ENCODE data around the gene DKK1. TPM values are rescaled to one million over a fixed set of nuclear protein-coding genes. Genes with fewer than 3 reads are reported as not detected.

The DKK1 gene
- total RNA-seq, 1 donor from 2014 or later, result not detected

GRCh38 chr10:52348037-52348564 lies 34.0 kb downstream of the DKK1 start:
- no peaks in the 10 kb centered on the region for H3K4me1 Mint-ChIP-seq
- TF ChIP-seq, protein P1, sequence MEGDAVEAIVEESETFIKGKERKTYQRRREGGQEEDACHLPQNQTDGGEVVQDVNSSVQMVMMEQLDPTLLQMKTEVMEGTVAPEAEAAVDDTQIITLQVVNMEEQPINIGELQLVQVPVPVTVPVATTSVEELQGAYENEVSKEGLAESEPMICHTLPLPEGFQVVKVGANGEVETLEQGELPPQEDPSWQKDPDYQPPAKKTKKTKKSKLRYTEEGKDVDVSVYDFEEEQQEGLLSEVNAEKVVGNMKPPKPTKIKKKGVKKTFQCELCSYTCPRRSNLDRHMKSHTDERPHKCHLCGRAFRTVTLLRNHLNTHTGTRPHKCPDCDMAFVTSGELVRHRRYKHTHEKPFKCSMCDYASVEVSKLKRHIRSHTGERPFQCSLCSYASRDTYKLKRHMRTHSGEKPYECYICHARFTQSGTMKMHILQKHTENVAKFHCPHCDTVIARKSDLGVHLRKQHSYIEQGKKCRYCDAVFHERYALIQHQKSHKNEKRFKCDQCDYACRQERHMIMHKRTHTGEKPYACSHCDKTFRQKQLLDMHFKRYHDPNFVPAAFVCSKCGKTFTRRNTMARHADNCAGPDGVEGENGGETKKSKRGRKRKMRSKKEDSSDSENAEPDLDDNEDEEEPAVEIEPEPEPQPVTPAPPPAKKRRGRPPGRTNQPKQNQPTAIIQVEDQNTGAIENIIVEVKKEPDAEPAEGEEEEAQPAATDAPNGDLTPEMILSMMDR (IDR thresholded peaks at IDR 0.05), result no peak
- ATAC-seq (ENCODE audit: low read depth) (no peak), DNase-seq (no peak)
- ChIA-PET CTCF (no interaction called here), POLR2A (no interaction called here)
- intact Hi-C loops (cut with micrococcal nuclease), result no loop called here
- H3K9me3 Mint-ChIP-seq, result no peaks in the 10 kb centered on the region
- no peaks in the 10 kb centered on the region for H3K36me3 Mint-ChIP-seq (ENCODE audit: low read depth)
- no peak overlapping the region for H3K4me3 Mint-ChIP-seq
- H3K27me3 Mint-ChIP-seq, result no peaks in the 10 kb centered on the region
- no peak overlapping the region for H3K27ac Mint-ChIP-seq

- DNase-seq (no peak), ATAC-seq (ENCODE audit: low read depth) (no peak)
- TF ChIP-seq, protein P1 (IDR thresholded peaks at IDR 0.05), result no peak
- ChIA-PET POLR2A (no interaction called here), CTCF (no interaction called here)
- H3K27me3 Mint-ChIP-seq, result no peaks in the 10 kb centered on the region
- no peaks in the 10 kb centered on the region for H3K4me1 Mint-ChIP-seq
- no peak overlapping the region for H3K27ac Mint-ChIP-seq
- H3K36me3 Mint-ChIP-seq (ENCODE audit: low read depth), result no peaks in the 10 kb centered on the region
- no peaks in the 10 kb centered on the region for H3K9me3 Mint-ChIP-seq
- intact Hi-C loops (cut with micrococcal nuclease), result no loop called here
- H3K4me3 Mint-ChIP-seq, result no peak overlapping the region
Measured at GRCh38 chr10:52351914-52352330, 37.8 kb downstream of the DKK1 start.

DNA sequence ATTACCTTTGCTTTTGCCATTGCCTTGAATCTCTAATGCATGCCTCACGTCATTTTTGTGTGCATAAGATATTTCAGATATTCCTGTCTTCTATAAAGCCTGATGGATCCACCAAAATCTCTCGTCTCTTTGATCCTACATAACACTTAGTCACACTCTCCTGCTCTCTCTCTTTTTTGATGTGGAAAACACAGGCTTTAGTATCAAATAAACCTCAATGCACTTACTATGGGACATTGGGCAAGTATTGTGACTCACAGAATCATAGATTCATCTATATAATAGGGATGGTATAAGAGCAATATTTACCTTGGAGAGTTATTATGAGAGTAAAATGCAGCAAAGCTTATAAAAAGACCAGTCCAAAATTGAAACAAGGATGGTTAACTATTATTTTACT lies 39.1 kb downstream of the DKK1 start:
- DNase-seq (no peak), ATAC-seq (ENCODE audit: low read depth) (no peak)
- H3K27ac Mint-ChIP-seq, result no peak overlapping the region
- ChIA-PET POLR2A (no interaction called here), CTCF (no interaction called here)
- intact Hi-C loops (cut with micrococcal nuclease), result no loop called here
- no peak overlapping the region for H3K4me3 Mint-ChIP-seq
- no peaks in the 10 kb centered on the region for H3K4me1 Mint-ChIP-seq
- no peaks in the 10 kb centered on the region for H3K27me3 Mint-ChIP-seq
- no peaks in the 10 kb centered on the region for H3K9me3 Mint-ChIP-seq
- H3K36me3 Mint-ChIP-seq (ENCODE audit: low read depth), result no peaks in the 10 kb centered on the region
- TF ChIP-seq, protein P1 (IDR thresholded peaks at IDR 0.05), result no peak

DNA sequence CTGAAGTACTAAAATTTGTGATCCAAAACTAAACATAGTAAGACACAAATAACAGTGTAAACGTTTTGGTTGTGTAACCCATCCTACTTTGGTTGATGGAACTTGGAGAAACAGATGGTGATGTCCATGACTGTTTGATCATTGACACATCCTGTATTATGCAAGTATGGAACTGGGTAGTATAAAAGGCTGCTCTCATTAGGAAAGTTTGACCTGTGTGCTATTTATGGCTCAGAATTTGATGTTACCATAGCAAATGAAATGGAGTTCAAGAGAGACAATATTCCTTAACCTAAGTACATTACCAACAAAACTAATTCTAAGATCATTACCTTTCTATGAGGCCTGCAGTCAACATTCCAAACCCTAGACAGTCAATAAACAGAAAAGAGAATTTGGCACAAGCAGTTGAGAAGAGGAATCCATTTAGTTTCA lies 39.9 kb downstream of the DKK1 start:
- no peak for ATAC-seq (ENCODE audit: low read depth)
- CTCF ChIA-PET, result no interaction called here

GRCh38 chr10:52357971-52358370 lies 43.9 kb downstream of the DKK1 start:
- DNase-seq (no peak), ATAC-seq (ENCODE audit: low read depth) (no peak)
- Mint-ChIP-seq H3K9me3 (no peaks in the 10 kb centered on the region), H3K4me1 (no peaks in the 10 kb centered on the region), H3K36me3 (ENCODE audit: low read depth) (no peaks in the 10 kb centered on the region), H3K27ac (no peak overlapping the region), H3K4me3 (no peak overlapping the region), H3K27me3 (no peaks in the 10 kb centered on the region)
- TF ChIP-seq, protein P1 (IDR thresholded peaks at IDR 0.05), result no peak
- intact Hi-C loops (cut with micrococcal nuclease), result no loop called here
- ChIA-PET CTCF (no interaction called here), POLR2A (no interaction called here)

More for the DNA sequence above, 39.9 kb downstream of the DKK1 start:
- Mint-ChIP-seq H3K4me3 (no peak overlapping the region), H3K9me3 (no peaks in the 10 kb centered on the region), H3K36me3 (ENCODE audit: low read depth) (no peaks in the 10 kb centered on the region), H3K27ac (no peak overlapping the region), H3K4me1 (no peaks in the 10 kb centered on the region), H3K27me3 (no peaks in the 10 kb centered on the region)
- TF ChIP-seq, protein P1 (IDR thresholded peaks at IDR 0.05), result no peak
- intact Hi-C loops (cut with micrococcal nuclease), result no loop called here
- POLR2A ChIA-PET, result no interaction called here
- no peak for DNase-seq

Data from activated B cell treated with CpG ODN at 0.5 μM for 24 hours (primary cell).